Head of caudate nucleus (tissue), 42 donors: Measurements from ENCODE around the gene ABHD13.

ENCODE experiments used
- DNase-seq, 42 donors: peaks; one replicate each; pipeline versions ENCODE4 v3.0.0 to v3.0.0-alpha.2; 2020 to 2021; ENCODE audit warnings: mixed read lengths in 7 of 42
- intact Hi-C: fragments of 100-400 bp; cut with DNase I; formaldehyde crosslinking; loops from one replicate; pipeline ENCODE4 v1.15.0; 2022

The ABHD13 gene

GRCh38 chr13:108273429-108274118, 55.4 kb downstream of the ABHD13 start:
- DNase-seq = no peak
- intact Hi-C loops = no loop called here

DNA sequence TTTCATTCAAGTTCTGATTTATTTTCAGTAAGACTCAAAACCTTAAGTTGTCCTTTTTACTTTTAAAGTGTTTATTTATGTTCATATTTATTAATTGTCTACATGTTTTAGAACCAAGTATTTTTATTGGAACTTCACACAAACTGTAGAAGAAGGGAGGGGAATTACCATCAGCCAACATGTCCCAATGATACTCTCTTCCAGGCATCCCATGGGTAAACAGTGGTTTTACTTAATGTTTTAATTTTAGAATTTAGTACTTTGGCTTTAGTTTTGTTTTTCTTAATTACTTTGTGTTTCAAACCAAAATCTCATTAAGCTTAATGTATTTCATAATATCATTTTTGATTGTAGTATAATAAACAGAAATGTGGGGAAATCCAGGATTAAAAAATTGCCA, 56.5 kb downstream of the ABHD13 start:
- intact Hi-C loops = no loop called here
- no peak for DNase-seq

GRCh38 chr13:108276060-108276459, 57.9 kb downstream of the ABHD13 start:
- DNase-seq = no peak

GRCh38 chr13:108278466-108278865, 60.3 kb downstream of the ABHD13 start:
- DNase-seq = no peak
- intact Hi-C loops = no loop called here

More at GRCh38 chr13:108276060-108276459, 57.9 kb downstream of the ABHD13 start:
- intact Hi-C loops = no loop called here

DNA sequence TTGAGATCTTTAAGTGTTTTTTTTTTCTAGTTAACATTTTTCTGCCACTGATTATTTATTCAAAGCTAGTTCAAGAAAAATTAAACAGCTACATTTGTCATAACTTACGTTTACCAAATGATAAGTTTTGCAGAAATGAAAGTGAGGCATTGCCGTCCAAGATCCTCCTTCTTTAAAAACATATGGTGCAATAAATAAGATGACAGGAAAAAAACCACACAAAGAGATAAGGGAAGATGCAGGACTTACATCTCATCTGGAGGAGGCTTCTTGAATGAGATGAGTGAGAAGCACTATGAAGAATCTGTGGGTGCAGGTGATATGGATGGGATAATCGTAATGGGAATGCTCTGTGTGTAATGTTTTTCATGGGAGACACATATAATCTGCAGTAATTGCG, 63.7 kb downstream of the ABHD13 start:
- intact Hi-C loops = no loop called here
- no peak for DNase-seq

DNA sequence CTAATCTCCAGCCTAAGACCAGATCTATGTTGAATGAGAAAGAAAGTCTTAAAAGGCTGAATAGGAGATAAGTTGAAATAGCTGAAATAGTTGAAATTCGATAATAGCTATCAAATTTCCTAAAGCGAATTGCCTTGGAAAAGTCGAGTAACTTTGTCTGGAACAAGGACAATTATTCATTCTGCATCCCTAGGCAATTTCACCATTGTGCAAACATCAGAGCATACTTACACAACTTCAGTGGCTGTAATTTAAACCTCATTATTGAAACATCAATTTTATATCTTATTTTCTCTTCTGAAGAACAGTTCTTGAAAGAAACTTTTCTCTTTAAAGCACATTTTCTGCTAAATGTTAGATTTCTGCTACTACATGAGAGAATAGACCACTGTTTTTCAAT, 64.9 kb downstream of the ABHD13 start:
- intact Hi-C loops = no loop called here
- no peak for DNase-seq
